ENCODE data around the gene MSX2.
"Not testable (repeated sequence)": the region's sequence is repeated elsewhere in the genome, so short reads cannot be mapped to it uniquely, and the experiment has no call there.

The MSX2 gene

DNA sequence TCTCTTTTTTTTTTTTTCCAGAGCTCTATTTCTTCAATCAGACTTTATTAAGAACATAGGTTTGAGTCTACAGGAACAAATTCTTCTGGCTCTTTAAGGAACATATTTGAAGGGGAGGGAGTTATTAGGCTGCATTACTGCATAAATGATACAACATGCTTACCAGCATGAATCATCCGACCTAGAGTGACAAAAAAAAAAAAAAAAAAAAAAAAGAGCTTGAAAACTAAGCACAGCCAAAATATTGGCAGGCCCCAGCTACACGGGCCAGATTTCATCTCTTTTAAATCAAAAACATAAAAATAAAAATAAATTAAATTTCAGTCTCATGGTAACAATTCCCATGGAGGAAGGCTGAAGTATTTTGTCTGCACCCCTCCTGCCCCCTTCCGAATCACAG lies 26.3 kb downstream of the MSX2 start:
- Histone ChIP-seq H3K36me3 (ENCODE audit: control insufficient read depth, insufficient read depth, low read length) (no peaks in the 10 kb centered on the region), H3K4me3 (ENCODE audit: low read length) (no peak overlapping the region), H3K9ac (ENCODE audit: low read length) (no peak overlapping the region), H3K27me3 (ENCODE audit: control insufficient read depth, insufficient read depth, low read length) (no peaks in the 10 kb centered on the region), H3K4me1 (ENCODE audit: control insufficient read depth, insufficient read depth, low read length) (no peaks in the 10 kb centered on the region), H3K27ac (ENCODE audit: low read depth, low read length) (no peak overlapping the region)

DNA sequence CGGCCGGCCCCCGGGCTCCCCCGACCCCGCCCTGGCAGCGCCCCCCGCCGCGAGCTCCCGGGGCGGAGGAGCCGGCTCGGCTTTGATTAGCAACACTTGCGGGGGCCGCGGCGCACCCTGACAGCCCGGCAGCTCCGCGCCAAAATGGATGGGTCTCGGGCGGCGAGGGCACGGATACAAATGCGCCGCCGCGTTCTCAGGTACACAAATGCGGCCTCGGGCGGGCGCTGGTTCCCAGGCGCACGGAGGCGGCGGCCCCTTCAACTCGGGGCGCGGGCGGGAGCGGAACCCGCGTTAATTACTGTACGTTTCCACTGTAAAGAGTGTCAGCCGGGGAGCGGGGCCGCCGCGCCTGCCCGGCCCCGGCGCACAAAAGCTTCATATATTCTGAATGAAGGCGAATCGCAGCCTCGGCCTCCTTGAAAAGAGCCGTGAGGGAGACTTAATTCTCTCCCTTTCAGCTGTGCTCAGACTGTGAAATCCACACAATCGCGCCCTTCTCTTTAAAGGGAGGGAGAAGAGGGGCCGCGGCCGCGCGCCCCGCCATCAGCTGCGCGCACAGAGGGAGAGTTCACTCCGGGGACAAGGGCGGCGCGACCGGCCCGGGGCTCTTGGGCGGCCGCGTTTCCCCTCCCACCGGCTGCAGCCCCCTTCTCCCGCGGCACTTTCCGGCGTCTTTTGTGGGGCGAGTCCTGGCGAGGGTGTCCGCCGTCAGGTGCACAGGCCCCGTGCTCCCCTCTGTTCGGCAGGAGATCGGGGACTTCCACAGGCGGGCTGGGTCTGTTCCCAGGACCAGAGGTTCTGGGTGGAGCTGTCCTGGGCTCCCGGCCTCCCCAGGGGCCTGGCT lies 27.0 kb downstream of the MSX2 start:
- Histone ChIP-seq H3K4me1 (ENCODE audit: control insufficient read depth, insufficient read depth, low read length) (no peaks in the 10 kb centered on the region), H3K36me3 (ENCODE audit: control insufficient read depth, insufficient read depth, low read length) (no peaks in the 10 kb centered on the region), H3K27me3 (ENCODE audit: control insufficient read depth, insufficient read depth, low read length) (no peaks in the 10 kb centered on the region), H3K4me3 (ENCODE audit: low read length) (no peak overlapping the region), H3K9ac (ENCODE audit: low read length) (no peak overlapping the region), H3K27ac (ENCODE audit: low read depth, low read length) (no peak overlapping the region)

DNA sequence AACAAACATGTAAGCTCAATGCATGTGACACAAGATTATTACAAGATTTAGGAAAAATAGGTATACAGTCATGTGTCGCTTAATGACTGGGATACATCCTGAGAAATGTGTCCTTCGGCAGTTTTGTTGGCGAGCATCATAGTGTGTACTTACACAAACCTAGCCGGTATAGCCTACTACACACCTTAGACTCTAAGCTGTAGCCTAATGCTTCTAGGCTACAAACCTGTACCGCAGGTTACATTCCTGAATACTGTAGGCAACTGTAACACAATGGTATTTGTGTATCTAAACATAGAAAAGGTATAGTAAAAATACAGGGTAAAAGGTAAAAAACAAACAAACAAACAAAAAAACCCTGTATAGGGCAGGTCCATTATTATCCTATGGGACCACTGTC lies 27.7 kb downstream of the MSX2 start:
- Histone ChIP-seq H3K4me3 (ENCODE audit: low read length) (no peak overlapping the region), H3K4me1 (ENCODE audit: control insufficient read depth, insufficient read depth, low read length) (no peaks in the 10 kb centered on the region), H3K36me3 (ENCODE audit: control insufficient read depth, insufficient read depth, low read length) (no peaks in the 10 kb centered on the region), H3K27ac (ENCODE audit: low read depth, low read length) (no peak overlapping the region), H3K27me3 (ENCODE audit: control insufficient read depth, insufficient read depth, low read length) (no peaks in the 10 kb centered on the region), H3K9ac (ENCODE audit: low read length) (no peak overlapping the region)

- no peaks in the 10 kb centered on the region for H3K27me3 ChIP-seq (ENCODE audit: control insufficient read depth, insufficient read depth, low read length)
- no peak overlapping the region for H3K27ac ChIP-seq (ENCODE audit: low read depth, low read length)
- H3K4me1 ChIP-seq (ENCODE audit: control insufficient read depth, insufficient read depth, low read length), result no peaks in the 10 kb centered on the region
- H3K9ac ChIP-seq (ENCODE audit: low read length), result no peak overlapping the region
- no peak overlapping the region for H3K4me3 ChIP-seq (ENCODE audit: low read length)
- H3K36me3 ChIP-seq (ENCODE audit: control insufficient read depth, insufficient read depth, low read length), result no peaks in the 10 kb centered on the region
Measured at GRCh38 chr5:174755106-174755505, 30.7 kb downstream of the MSX2 start.

- Histone ChIP-seq H3K27ac (ENCODE audit: low read depth, low read length) (no peak overlapping the region), H3K4me1 (ENCODE audit: control insufficient read depth, insufficient read depth, low read length) (no peaks in the 10 kb centered on the region), H3K36me3 (ENCODE audit: control insufficient read depth, insufficient read depth, low read length) (no peaks in the 10 kb centered on the region), H3K27me3 (ENCODE audit: control insufficient read depth, insufficient read depth, low read length) (no peaks in the 10 kb centered on the region), H3K4me3 (ENCODE audit: low read length) (no peak overlapping the region), H3K9ac (ENCODE audit: low read length) (no peak overlapping the region)
Measured at GRCh38 chr5:174759091-174759490, 34.7 kb downstream of the MSX2 start.

GRCh38 chr5:174760721-174761120 lies 36.3 kb downstream of the MSX2 start:
- H3K4me3 ChIP-seq (ENCODE audit: low read length), result no peak overlapping the region
- H3K9ac ChIP-seq (ENCODE audit: low read length), result no peak overlapping the region
- H3K4me1 ChIP-seq (ENCODE audit: control insufficient read depth, insufficient read depth, low read length), result no peaks in the 10 kb centered on the region
- no peak overlapping the region for H3K27ac ChIP-seq (ENCODE audit: low read depth, low read length)
- no peaks in the 10 kb centered on the region for H3K27me3 ChIP-seq (ENCODE audit: control insufficient read depth, insufficient read depth, low read length)
- no peaks in the 10 kb centered on the region for H3K36me3 ChIP-seq (ENCODE audit: control insufficient read depth, insufficient read depth, low read length)

DNA sequence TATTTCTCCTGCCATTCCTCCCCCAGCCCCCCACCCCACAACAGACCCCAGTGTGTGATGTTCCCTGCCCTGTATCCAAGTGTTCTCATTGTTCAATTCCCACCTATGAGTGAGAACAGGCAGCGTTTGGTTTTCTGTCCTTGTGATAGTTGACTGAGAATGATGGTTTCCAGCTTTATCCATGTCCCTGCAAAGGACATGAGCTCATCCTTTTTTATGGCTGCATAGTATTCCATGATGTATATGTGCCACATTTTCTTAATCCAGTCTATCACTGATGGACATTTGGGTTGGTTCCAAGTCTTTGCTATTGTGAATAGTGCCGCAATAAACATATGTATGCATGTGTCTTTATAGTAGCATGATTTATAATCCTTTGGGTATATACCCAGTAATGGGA lies 37.0 kb downstream of the MSX2 start:
- H3K9ac ChIP-seq (ENCODE audit: low read length); H3K4me1 ChIP-seq (ENCODE audit: control insufficient read depth, insufficient read depth, low read length); H3K27me3 ChIP-seq (ENCODE audit: control insufficient read depth, insufficient read depth, low read length); H3K36me3 ChIP-seq (ENCODE audit: control insufficient read depth, insufficient read depth, low read length); H3K27ac ChIP-seq (ENCODE audit: low read depth, low read length); H3K4me3 ChIP-seq (ENCODE audit: low read length): not testable (repeated sequence)

- no peaks in the 10 kb centered on the region for H3K27me3 ChIP-seq (ENCODE audit: control insufficient read depth, insufficient read depth, low read length)
- no peaks in the 10 kb centered on the region for H3K36me3 ChIP-seq (ENCODE audit: control insufficient read depth, insufficient read depth, low read length)
- no peak overlapping the region for H3K4me3 ChIP-seq (ENCODE audit: low read length)
- H3K9ac ChIP-seq (ENCODE audit: low read length), result no peak overlapping the region
- H3K4me1 ChIP-seq (ENCODE audit: control insufficient read depth, insufficient read depth, low read length), result no peaks in the 10 kb centered on the region
- no peak overlapping the region for H3K27ac ChIP-seq (ENCODE audit: low read depth, low read length)
Measured at GRCh38 chr5:174764309-174764708, 39.9 kb downstream of the MSX2 start.

DNA sequence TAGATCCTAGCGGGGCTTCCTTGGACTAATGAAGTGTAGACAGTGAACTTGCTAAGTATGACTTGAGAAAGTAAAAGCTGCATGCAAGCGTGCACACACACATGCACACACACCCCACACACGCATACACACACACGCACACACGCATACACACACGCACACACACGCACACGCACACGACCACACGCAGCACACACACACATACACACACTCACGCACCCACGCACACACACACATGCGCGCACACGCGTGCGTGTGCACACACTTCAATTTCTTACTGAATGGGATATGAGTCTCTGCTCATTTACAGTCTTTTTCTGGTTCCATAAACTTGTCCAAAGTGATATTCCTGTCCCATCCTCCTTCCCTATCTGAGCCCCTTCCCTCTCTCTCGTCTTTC lies 41.2 kb downstream of the MSX2 start:
- H3K27me3 ChIP-seq (ENCODE audit: control insufficient read depth, insufficient read depth, low read length), result no peaks in the 10 kb centered on the region
- no peak overlapping the region for H3K9ac ChIP-seq (ENCODE audit: low read length)
- H3K4me1 ChIP-seq (ENCODE audit: control insufficient read depth, insufficient read depth, low read length), result no peaks in the 10 kb centered on the region
- H3K27ac ChIP-seq (ENCODE audit: low read depth, low read length), result no peak overlapping the region
- no peaks in the 10 kb centered on the region for H3K36me3 ChIP-seq (ENCODE audit: control insufficient read depth, insufficient read depth, low read length)
- H3K4me3 ChIP-seq (ENCODE audit: low read length), result no peak overlapping the region

DNA sequence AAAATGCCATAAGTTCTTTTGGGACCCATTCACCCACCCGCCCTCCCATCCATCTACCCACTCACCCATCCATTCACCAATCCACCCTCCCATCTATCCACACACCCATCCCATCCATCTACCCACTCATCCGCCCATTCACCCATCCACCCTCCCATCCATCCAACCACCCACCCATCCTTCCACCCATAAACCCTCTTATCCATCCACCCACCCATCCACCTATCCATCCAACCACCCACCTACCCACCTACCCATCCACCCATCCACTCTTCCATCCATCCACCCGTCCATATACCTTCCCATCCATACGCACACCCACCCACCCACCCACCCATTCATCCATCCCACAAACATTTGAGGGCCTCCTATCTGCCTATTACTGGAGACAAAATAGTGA lies 43.3 kb downstream of the MSX2 start:
- H3K4me3 ChIP-seq (ENCODE audit: low read length), result no peak overlapping the region
- H3K9ac ChIP-seq (ENCODE audit: low read length), result no peak overlapping the region
- no peaks in the 10 kb centered on the region for H3K27me3 ChIP-seq (ENCODE audit: control insufficient read depth, insufficient read depth, low read length)
- no peaks in the 10 kb centered on the region for H3K36me3 ChIP-seq (ENCODE audit: control insufficient read depth, insufficient read depth, low read length)
- H3K4me1 ChIP-seq (ENCODE audit: control insufficient read depth, insufficient read depth, low read length), result no peaks in the 10 kb centered on the region
- no peak overlapping the region for H3K27ac ChIP-seq (ENCODE audit: low read depth, low read length)

DNA sequence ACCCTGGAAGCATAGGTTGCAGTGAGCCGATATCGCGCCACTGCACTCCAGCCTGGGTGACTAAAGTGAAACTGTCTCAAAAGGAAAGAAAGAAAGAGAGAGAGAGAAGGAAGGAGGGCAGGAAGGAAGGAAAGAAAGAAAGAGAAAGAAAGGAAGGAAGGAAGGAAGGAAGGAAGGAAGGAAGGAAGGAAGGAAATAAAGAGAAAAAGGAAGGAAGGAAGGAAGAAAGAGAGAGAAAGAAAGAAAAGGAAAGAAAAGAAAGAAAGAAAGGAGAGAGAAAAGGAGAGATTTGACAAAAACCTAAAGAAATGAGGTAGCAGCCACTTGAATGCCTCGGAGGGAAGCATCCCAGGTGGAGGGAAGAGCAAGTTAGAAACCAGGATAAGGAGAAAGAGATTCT lies 44.6 kb downstream of the MSX2 start:
- Histone ChIP-seq H3K9ac (ENCODE audit: low read length) (no peak overlapping the region), H3K4me1 (ENCODE audit: control insufficient read depth, insufficient read depth, low read length) (no peaks in the 10 kb centered on the region), H3K36me3 (ENCODE audit: control insufficient read depth, insufficient read depth, low read length) (no peaks in the 10 kb centered on the region), H3K27ac (ENCODE audit: low read depth, low read length) (no peak overlapping the region), H3K4me3 (ENCODE audit: low read length) (no peak overlapping the region), H3K27me3 (ENCODE audit: control insufficient read depth, insufficient read depth, low read length) (no peaks in the 10 kb centered on the region)

DNA sequence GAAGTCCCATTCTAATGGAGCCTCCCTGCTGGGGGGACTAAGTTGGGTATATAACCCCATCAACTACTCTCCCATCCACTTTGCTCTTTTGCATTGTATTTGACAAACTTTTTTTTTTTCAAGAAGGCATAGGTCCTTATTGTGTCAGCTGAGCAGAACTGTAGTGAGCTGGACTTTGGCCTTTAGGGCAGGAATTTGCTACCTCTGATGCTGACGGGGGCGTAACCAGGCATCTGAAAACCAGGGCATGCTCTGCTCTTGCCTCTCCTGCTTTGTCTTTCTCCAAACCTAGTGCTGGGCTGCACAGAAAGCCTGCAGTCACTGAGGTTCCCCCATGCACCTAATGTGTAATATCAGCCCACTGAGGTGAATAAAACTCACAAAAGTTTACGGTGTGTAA lies 49.0 kb downstream of the MSX2 start:
- H3K27ac ChIP-seq (ENCODE audit: low read depth, low read length), result no peak overlapping the region
- no peaks in the 10 kb centered on the region for H3K36me3 ChIP-seq (ENCODE audit: control insufficient read depth, insufficient read depth, low read length)
- H3K27me3 ChIP-seq (ENCODE audit: control insufficient read depth, insufficient read depth, low read length), result no peaks in the 10 kb centered on the region
- H3K4me3 ChIP-seq (ENCODE audit: low read length), result no peak overlapping the region
- H3K9ac ChIP-seq (ENCODE audit: low read length), result no peak overlapping the region
- no peaks in the 10 kb centered on the region for H3K4me1 ChIP-seq (ENCODE audit: control insufficient read depth, insufficient read depth, low read length)

GRCh38 chr5:174775081-174775480 lies 50.7 kb downstream of the MSX2 start:
- no peaks in the 10 kb centered on the region for H3K27me3 ChIP-seq (ENCODE audit: control insufficient read depth, insufficient read depth, low read length)
- H3K4me3 ChIP-seq (ENCODE audit: low read length), result no peak overlapping the region
- no peaks in the 10 kb centered on the region for H3K36me3 ChIP-seq (ENCODE audit: control insufficient read depth, insufficient read depth, low read length)
- H3K27ac ChIP-seq (ENCODE audit: low read depth, low read length), result no peak overlapping the region
- no peaks in the 10 kb centered on the region for H3K4me1 ChIP-seq (ENCODE audit: control insufficient read depth, insufficient read depth, low read length)
- no peak overlapping the region for H3K9ac ChIP-seq (ENCODE audit: low read length)
